ENCODE measurements around the gene SLC25A25. TPM values are rescaled to one million over a fixed set of nuclear protein-coding genes. Genes with fewer than 3 reads are reported as not detected.

Gene SLC25A25
- total RNA-seq, 4 donors from 2014 or later = 23.4 to 29.7 (median 27.2) TPM

- H3K4me1 ChIP-seq = peaks cover 0 to 70% (median 48%) of the 10 kb centered on the region in 4 donors
- WGBS, 2 donors = 45 to 56% methylated on average over 15 to 16 of the region's 16 CpGs
- TF ChIP-seq EP300 (IDR thresholded peaks at IDR 0.05) (no peak), POLR2A (IDR thresholded peaks at IDR 0.05) (no peak)
- TF ChIP-seq, protein P1, sequence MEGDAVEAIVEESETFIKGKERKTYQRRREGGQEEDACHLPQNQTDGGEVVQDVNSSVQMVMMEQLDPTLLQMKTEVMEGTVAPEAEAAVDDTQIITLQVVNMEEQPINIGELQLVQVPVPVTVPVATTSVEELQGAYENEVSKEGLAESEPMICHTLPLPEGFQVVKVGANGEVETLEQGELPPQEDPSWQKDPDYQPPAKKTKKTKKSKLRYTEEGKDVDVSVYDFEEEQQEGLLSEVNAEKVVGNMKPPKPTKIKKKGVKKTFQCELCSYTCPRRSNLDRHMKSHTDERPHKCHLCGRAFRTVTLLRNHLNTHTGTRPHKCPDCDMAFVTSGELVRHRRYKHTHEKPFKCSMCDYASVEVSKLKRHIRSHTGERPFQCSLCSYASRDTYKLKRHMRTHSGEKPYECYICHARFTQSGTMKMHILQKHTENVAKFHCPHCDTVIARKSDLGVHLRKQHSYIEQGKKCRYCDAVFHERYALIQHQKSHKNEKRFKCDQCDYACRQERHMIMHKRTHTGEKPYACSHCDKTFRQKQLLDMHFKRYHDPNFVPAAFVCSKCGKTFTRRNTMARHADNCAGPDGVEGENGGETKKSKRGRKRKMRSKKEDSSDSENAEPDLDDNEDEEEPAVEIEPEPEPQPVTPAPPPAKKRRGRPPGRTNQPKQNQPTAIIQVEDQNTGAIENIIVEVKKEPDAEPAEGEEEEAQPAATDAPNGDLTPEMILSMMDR (IDR thresholded peaks at IDR 0.05) = no peak
Observed at GRCh38 chr9:128099231-128099931, 31.3 kb downstream of the SLC25A25 start.

GRCh38 chr9:128099932-128100491, 32.0 kb downstream of the SLC25A25 start:
- peaks cover 0 to 37% (median 19%) of the 10 kb centered on the region in 3 donors for H3K36me3 ChIP-seq
- no peaks in the 10 kb centered on the region for H3K9me3 ChIP-seq
- H3K4me1 ChIP-seq = peaks cover 0 to 65% (median 42%) of the 10 kb centered on the region in 4 donors
- DNase-seq (ENCODE audit: low spot score in 2 of 2) = no peak
- TF ChIP-seq POLR2A (IDR thresholded peaks at IDR 0.05) = no peak
- TF ChIP-seq, protein P1 (IDR thresholded peaks at IDR 0.05) = no peak
- TF ChIP-seq EP300 (IDR thresholded peaks at IDR 0.05) = no peak
- 58 to 61% methylated on average over 14 to 16 of the region's 16 CpGs for WGBS, 2 donors
- H3K27me3 ChIP-seq = no peaks in the 10 kb centered on the region
- H3K4me3 ChIP-seq = peak overlapping the region in 2 of 4 donors; percentile 41 to 52
- H3K27ac ChIP-seq = peak overlapping the region; percentile 83 to 99 (median 92)

More at GRCh38 chr9:128099231-128099931, 31.3 kb downstream of the SLC25A25 start:
- Histone ChIP-seq H3K4me3 (peak overlapping the region; percentile 35 to 52 (median 42)), H3K36me3 (peaks cover 0 to 35% (median 19%) of the 10 kb centered on the region in 3 donors), H3K27ac (peak overlapping the region; percentile 83 to 99 (median 92)), H3K9me3 (no peaks in the 10 kb centered on the region), H3K27me3 (no peaks in the 10 kb centered on the region)
- no peak for DNase-seq (ENCODE audit: low spot score in 2 of 2)

- peak overlapping the region in 2 of 4 donors; percentile 41 to 52 for H3K4me3 ChIP-seq
Observed at GRCh38 chr9:128100581-128100980, 32.5 kb downstream of the SLC25A25 start.

DNA sequence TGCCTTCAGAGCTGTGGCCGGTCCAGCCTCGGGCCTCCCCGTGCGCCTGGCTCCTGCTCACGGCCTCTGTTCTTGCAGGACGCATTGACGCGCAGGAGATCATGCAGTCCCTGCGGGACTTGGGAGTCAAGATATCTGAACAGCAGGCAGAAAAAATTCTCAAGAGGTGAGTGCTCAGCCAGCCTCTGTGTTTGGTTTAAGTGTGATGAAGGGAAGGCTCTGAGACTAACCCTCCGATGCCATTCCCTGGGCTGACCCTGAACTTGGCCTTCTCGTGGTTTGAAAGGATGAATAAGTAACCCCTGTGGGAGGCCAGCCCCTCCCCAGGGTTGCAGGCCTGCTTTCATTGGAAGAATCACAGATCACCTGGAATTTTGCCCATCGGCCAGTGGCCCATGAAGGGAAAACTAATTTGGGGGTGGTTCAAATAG, 33.2 kb downstream of the SLC25A25 start:
- 79 to 80% methylated on average over 12 of the region's 12 CpGs for WGBS, 2 donors
- H3K27ac ChIP-seq = peak overlapping the region in 2 of 4 donors; percentile 95 to 99
- DNase-seq (ENCODE audit: low spot score in 2 of 2) = no peak
- peaks cover 0 to 56% (median 36%) of the 10 kb centered on the region in 4 donors for H3K4me1 ChIP-seq
- no peaks in the 10 kb centered on the region for H3K27me3 ChIP-seq
- no peak overlapping the region for H3K4me3 ChIP-seq
- H3K9me3 ChIP-seq = no peaks in the 10 kb centered on the region
- peaks cover 0 to 50% (median 28%) of the 10 kb centered on the region in 3 donors for H3K36me3 ChIP-seq
- no peak for TF ChIP-seq POLR2A (IDR thresholded peaks at IDR 0.05)
- TF ChIP-seq, protein P1 (IDR thresholded peaks at IDR 0.05) = no peak
- no peak for TF ChIP-seq EP300 (IDR thresholded peaks at IDR 0.05)

More at GRCh38 chr9:128100581-128100980, 32.5 kb downstream of the SLC25A25 start:
- H3K27me3 ChIP-seq = no peaks in the 10 kb centered on the region
- H3K4me1 ChIP-seq = peaks cover 0 to 60% (median 37%) of the 10 kb centered on the region in 4 donors
- no peaks in the 10 kb centered on the region for H3K9me3 ChIP-seq
- no peak for DNase-seq (ENCODE audit: low spot score in 2 of 2)
- TF ChIP-seq, protein P1 (IDR thresholded peaks at IDR 0.05) = no peak
- TF ChIP-seq POLR2A (IDR thresholded peaks at IDR 0.05) (no peak), EP300 (IDR thresholded peaks at IDR 0.05) (no peak)
- peak overlapping the region; percentile 83 to 99 (median 92) for H3K27ac ChIP-seq
- peaks cover 0 to 43% (median 22%) of the 10 kb centered on the region in 3 donors for H3K36me3 ChIP-seq
- WGBS, 2 donors = 78% methylated on average over 9 to 10 of the region's 10 CpGs

DNA sequence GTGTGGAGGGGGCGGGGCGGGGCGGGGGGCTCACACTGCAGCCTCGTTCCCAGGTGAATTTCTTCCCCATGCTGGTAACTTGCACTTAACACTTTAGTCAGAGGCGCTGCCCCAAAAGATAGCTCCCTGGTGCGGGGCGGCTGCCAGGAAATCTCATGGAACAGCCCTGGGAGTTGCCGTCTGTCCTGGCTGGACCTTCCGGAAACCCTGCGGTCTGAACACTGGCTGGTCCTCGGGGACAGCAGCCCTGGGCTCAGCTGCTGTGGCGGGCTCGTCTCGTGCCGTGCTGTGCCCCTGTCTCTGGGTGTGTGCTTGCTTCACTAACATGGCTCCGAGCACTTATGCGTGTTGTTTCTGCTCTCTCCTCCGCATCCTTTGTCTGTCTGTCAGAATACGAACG, 33.7 kb downstream of the SLC25A25 start:
- H3K27me3 ChIP-seq = no peaks in the 10 kb centered on the region
- 81 to 83% methylated on average over 18 to 20 of the region's 20 CpGs for WGBS, 2 donors
- H3K36me3 ChIP-seq = peaks cover 0 to 54% (median 33%) of the 10 kb centered on the region in 3 donors
- peak overlapping the region in 1 of 4 donors; percentile 95 for H3K27ac ChIP-seq
- H3K4me3 ChIP-seq = no peak overlapping the region
- no peaks in the 10 kb centered on the region for H3K9me3 ChIP-seq
- TF ChIP-seq EP300 (IDR thresholded peaks at IDR 0.05) = no peak
- TF ChIP-seq, protein P1 (IDR thresholded peaks at IDR 0.05) = no peak
- no peak for TF ChIP-seq POLR2A (IDR thresholded peaks at IDR 0.05)
- H3K4me1 ChIP-seq = peaks cover 0 to 56% (median 35%) of the 10 kb centered on the region in 4 donors
- DNase-seq (ENCODE audit: low spot score in 2 of 2) = no peak
